SK-N-SH (cell line): ENCODE results near the gene AGAP2. TPM values are rescaled to one million over a fixed set of nuclear protein-coding genes. Genes with fewer than 3 reads are reported as not detected.

Experiments
- CTCF ChIA-PET: fragments of 300-600, 350-600 bp; formaldehyde crosslinking; extraction: SDS; loops from one replicate; lab custom pipeline; 2021; lab: Yijun Ruan, JAX
- POLR2A ChIA-PET: fragments of 350-600 bp; sonication (Branson Sonifier 250); formaldehyde crosslinking; extraction: SDS; loops from one replicate; lab custom pipeline; 2020; ENCODE audit warnings: antibody characterized with exemption, inconsistent platforms; lab: Yijun Ruan, JAX
- DNase-seq: peaks from one replicate; pipeline ENCODE4 v3.0.0; 2012
- H2AFZ ChIP-seq: fragments of 200-600 bp; sonication (generic); 2 replicates; pipeline ENCODE4 v1.8.1; 2016; ENCODE audit warnings: antibody characterized with exemption, mild to moderate bottlenecking, low read depth
- H3F3A ChIP-seq: fragments of 200-600 bp; sonication (generic); replicated peaks from 2 replicates; pipeline ENCODE3; 2016; ENCODE audit warnings: antibody characterized with exemption, mild to moderate bottlenecking; ENCODE audit not compliant: insufficient read depth
- H3K27ac ChIP-seq, 2 experiments: fragments of 200-500 bp in 1 of 2; fragments of 200-600 bp in 1 of 2; sonication (Bioruptor generic) in 1 of 2; sonication (generic), shearing (Covaris generic) in 1 of 2; 2 replicates each; pipeline versions ENCODE4 v1.5.1 to v1.6.1; 2014 to 2016; ENCODE audit warnings: low read depth in 2 of 2, inconsistent platforms in 1 of 2, low read length in 1 of 2, mild to moderate bottlenecking in 1 of 2, mixed read lengths in 1 of 2
- H3K27me3 ChIP-seq: fragments of 200-600 bp; sonication (generic), shearing (Covaris generic); 2 replicates; pipeline ENCODE4 v1.6.1; 2016; ENCODE audit warnings: mixed run types; ENCODE audit not compliant: insufficient read depth
- H3K36me3 ChIP-seq, 2 experiments: fragments of 200-500 bp in 1 of 2; fragments of 200-600 bp in 1 of 2; sonication (Bioruptor generic) in 1 of 2; sonication (generic) in 1 of 2; replicated peaks in 1 of 2; 2 replicates each; pipeline versions ENCODE3 to v1.5.1; 2014 to 2016; ENCODE audit warnings: low read length in 1 of 2, mild to moderate bottlenecking in 1 of 2; ENCODE audit not compliant: insufficient read depth in 2 of 2, control insufficient read depth in 1 of 2
- H3K4me1 ChIP-seq, 2 experiments: fragments of 200-500 bp in 1 of 2; fragments of 200-600 bp in 1 of 2; sonication (Bioruptor generic) in 1 of 2; sonication (generic), shearing (Covaris generic) in 1 of 2; 2 replicates each; pipeline versions ENCODE4 v1.5.1 to v1.6.1; 2014 to 2016; ENCODE audit warnings: low read depth in 1 of 2, low read length in 1 of 2, mixed run types in 1 of 2; ENCODE audit not compliant: insufficient read depth in 2 of 2, control insufficient read depth in 1 of 2
- H3K4me2 ChIP-seq: fragments of 200-600 bp; sonication (generic), shearing (Covaris generic); 2 replicates; pipeline ENCODE4 v1.6.1; 2017; ENCODE audit warnings: mixed run types
- H3K4me3 ChIP-seq, 2 experiments: fragments of 200-500 bp in 1 of 2; fragments of 200-600 bp in 1 of 2; sonication (Bioruptor generic) in 1 of 2; sonication (generic), shearing (Covaris generic) in 1 of 2; 2 replicates each; pipeline versions ENCODE4 v1.5.1 to v1.8.1; 2014 to 2016; ENCODE audit warnings: low read depth in 2 of 2, inconsistent platforms in 1 of 2, low read length in 1 of 2, mild to moderate bottlenecking in 1 of 2, mixed read lengths in 1 of 2, moderate library complexity in 1 of 2
- H3K79me2 ChIP-seq: fragments of 200-600 bp; sonication (generic); 2 replicates; pipeline ENCODE4 v1.8.1; 2017; ENCODE audit warnings: mild to moderate bottlenecking; ENCODE audit not compliant: insufficient read depth
- H3K9ac ChIP-seq: fragments of 200-600 bp; sonication (generic); 2 replicates; pipeline ENCODE4 v1.6.1; 2017; ENCODE audit warnings: mixed run types
- H3K9me2 ChIP-seq: fragments of 200-600 bp; sonication (generic); 2 replicates; pipeline ENCODE4 v1.6.1; 2017; ENCODE audit warnings: mixed run types
- H3K9me3 ChIP-seq: fragments of 200-600 bp; sonication (generic); 2 replicates; pipeline ENCODE4 v1.6.1; 2017; ENCODE audit warnings: mixed run types, mild to moderate bottlenecking, moderate library complexity
- H4K20me1 ChIP-seq: fragments of 200-600 bp; sonication (generic); 2 replicates; pipeline ENCODE4 v1.6.1; 2017; ENCODE audit warnings: mild to moderate bottlenecking, mixed run types; ENCODE audit not compliant: insufficient read depth
- CHD2 ChIP-seq: fragments of 150-350 bp; IDR thresholded peaks from 2 replicates; pipeline ENCODE4 v1.6.1; 2018; ENCODE audit warnings: low read length; ENCODE audit not compliant: partially characterized antibody
- EZH2phosphoT487 ChIP-seq: fragments of 200-600 bp; sonication (generic); IDR thresholded peaks from 2 replicates; pipeline ENCODE4 v1.6.1; 2017; ENCODE audit warnings: low read depth, mixed run types, mild to moderate bottlenecking, antibody characterized with exemption, moderate library complexity, borderline replicate concordance
- FOSL2 ChIP-seq: IDR thresholded peaks from 2 replicates; pipeline ENCODE4 v1.4.0; 2012; ENCODE audit warnings: low read depth, mild to moderate bottlenecking, moderate library complexity, borderline replicate concordance
- FOXJ3 ChIP-seq: sonication (generic); formaldehyde crosslinking; IDR thresholded peaks from 2 replicates; pipeline ENCODE4 v1.5.1; 2020; ENCODE audit warnings: mild to moderate bottlenecking, missing genetic modification reagents
- GABPA ChIP-seq: IDR thresholded peaks from 2 replicates; pipeline ENCODE4 v1.4.0; 2012; ENCODE audit warnings: low read depth, mild to moderate bottlenecking
- IRF3 ChIP-seq: fragments of 150-350 bp; IDR thresholded peaks from 2 replicates; pipeline ENCODE4 v1.6.1; 2016; ENCODE audit warnings: mild to moderate bottlenecking, low read depth, low read length
- JUND ChIP-seq: IDR thresholded peaks from 2 replicates; pipeline ENCODE4 v1.4.0; 2012
- MAX ChIP-seq: IDR thresholded peaks from 2 replicates; pipeline ENCODE4 v1.4.0; 2012; ENCODE audit warnings: low read depth
- MXI1 ChIP-seq: IDR thresholded peaks from 2 replicates; pipeline ENCODE4 v1.6.1; 2012; ENCODE audit warnings: mild to moderate bottlenecking, low read depth, low read length, improper control_type of control experiment
- NFIC ChIP-seq: IDR thresholded peaks from 2 replicates; pipeline ENCODE4 v1.4.0; 2012; ENCODE audit warnings: borderline replicate concordance
- NRF1 ChIP-seq: IDR thresholded peaks from 2 replicates; pipeline ENCODE4 v1.6.1; 2012; ENCODE audit warnings: low read depth, mild to moderate bottlenecking, low read length
- RAD21 ChIP-seq: IDR thresholded peaks from 2 replicates; pipeline ENCODE4 v1.6.1; 2012; ENCODE audit warnings: mild to moderate bottlenecking, low read length
- REST ChIP-seq: IDR thresholded peaks from 2 replicates; pipeline ENCODE4 v1.6.1; 2012; ENCODE audit warnings: mild to moderate bottlenecking, low read depth, low read length, moderate library complexity
- SIN3A ChIP-seq: IDR thresholded peaks from 2 replicates; pipeline ENCODE4 v1.6.1; 2012; ENCODE audit warnings: low read depth, mild to moderate bottlenecking, low read length, moderate library complexity, borderline replicate concordance
- TAF1 ChIP-seq: IDR thresholded peaks from 2 replicates; pipeline ENCODE4 v1.6.1; 2012; ENCODE audit warnings: low read depth, mild to moderate bottlenecking, low read length, moderate library complexity, borderline replicate concordance
- USF1 ChIP-seq: IDR thresholded peaks from 2 replicates; pipeline ENCODE4 v1.4.0; 2012; ENCODE audit warnings: low read depth, borderline replicate concordance
- USF2 ChIP-seq: fragments of 150-350 bp; IDR thresholded peaks from 2 replicates; pipeline ENCODE4 v1.6.1; 2017; ENCODE audit warnings: antibody characterized with exemption, low read length, low read depth, borderline replicate concordance
- ZBTB33 ChIP-seq: IDR thresholded peaks from 2 replicates; pipeline ENCODE4 v1.4.0; 2012; ENCODE audit warnings: low read depth, borderline replicate concordance
- WGBS: methylation state at CpG from one replicate; pipeline ENCODE4 v1.1.6; 2017; ENCODE audit warnings: low lambda C conversion rate; 5-methylcytosine and 5-hydroxymethylcytosine counted together
- polyA plus RNA-seq, 3 experiments: library from polyadenylated mRNA; depleted of rRNA; stranded (reverse); fragments of >200 nt; gene quantifications; 2 replicates each; pipeline ENCODE4 v1.2.3, GENCODE V29; 2012

AGAP2 gene
- polyA plus RNA-seq, 1 of the 3 experiments (the other 2 are of a cell fraction) = 5.2 TPM

GRCh38 chr12:57780284-57780897 lies 41.8 kb upstream of the AGAP2 start:
- POLR2A ChIA-PET = no interaction called here
- TF ChIP-seq MXI1 (no peak), MAX (no peak), NFIC (no peak), USF1 (no peak), IRF3 (no peak), EZH2phosphoT487 (no peak), FOXJ3 (CRISPR knock-in tag) (no peak), CHD2 (no peak), GABPA (no peak), JUND (no peak), NRF1 (no peak), REST (no peak), USF2 (no peak), ZBTB33 (no peak), SIN3A (no peak), TAF1 (no peak), RAD21 (no peak), FOSL2 (no peak)
- TF ChIP-seq, all 33 proteins: peak for 0
- no peaks in the 10 kb centered on the region for H3K9me2 ChIP-seq
- DNase-seq = no peak
- H3K4me1 ChIP-seq = peaks cover 0 to 5% of the 10 kb centered on the region in 2 experiments; a peak in 1 of 4 replicates
- H3K4me2 ChIP-seq = no peak overlapping the region
- no peak overlapping the region for H3K27ac ChIP-seq
- H2AFZ ChIP-seq = no peak overlapping the region
- no peaks in the 10 kb centered on the region for H4K20me1 ChIP-seq
- peaks cover 7 to 14% of the 10 kb centered on the region in 2 experiments for H3K36me3 ChIP-seq
- WGBS = 93% methylated on average over 4 of the region's 4 CpGs
- H3K9ac ChIP-seq = no peak overlapping the region
- CTCF ChIA-PET = no interaction called here
- H3K4me3 ChIP-seq = no peak overlapping the region
- peaks cover 18% of the 10 kb centered on the region for H3F3A ChIP-seq
- H3K27me3 ChIP-seq = no peaks in the 10 kb centered on the region
- H3K9me3 ChIP-seq = no peaks in the 10 kb centered on the region
- peaks cover 21% of the 10 kb centered on the region for H3K79me2 ChIP-seq
